ENCODE data around the gene MAP3K12.

DNA sequence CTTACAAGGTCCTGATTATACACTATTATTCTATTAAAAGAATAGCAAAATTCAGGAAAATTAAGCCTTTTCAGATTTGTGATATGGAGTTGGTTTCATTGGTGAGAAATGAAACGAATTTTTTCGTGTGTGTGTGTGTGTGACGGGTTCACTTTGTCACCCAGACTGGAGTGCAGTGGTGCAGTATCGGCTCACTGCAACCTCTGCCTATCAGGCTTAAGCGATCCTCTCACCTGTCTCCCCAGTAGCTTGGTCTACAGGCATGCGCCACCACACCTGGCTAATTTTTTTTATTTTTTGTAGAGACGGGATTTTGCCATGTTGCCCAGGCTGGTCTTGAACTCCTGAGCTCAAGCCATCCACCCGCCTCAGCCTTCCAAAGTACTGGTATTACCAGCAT, 37.7 kb downstream of the MAP3K12 start:
- TF ChIP-seq CTCF (optimal IDR thresholded peaks at IDR 0.05 in 1 of 3, IDR thresholded peaks at IDR 0.05 in 1 of 3, conservative IDR thresholded peaks at IDR 0.05 in 1 of 3; ENCODE audit: extremely low read depth in 1 of 3, insufficient read depth in 2 of 3, low read length in 3 of 3), result no peak
- no peak for TF ChIP-seq EZH2 (IDR thresholded peaks at IDR 0.05; ENCODE audit: low read length)
